Memory B cell (primary cell): ENCODE results near the gene DPEP1.
A peak's percentile ranks its signal among the peaks of the same experiment; 100 is the strongest.
"Not testable (repeated sequence)": the region's sequence is repeated elsewhere in the genome, so short reads cannot be mapped to it uniquely, and the experiment has no call there.

Source experiments
- ATAC-seq: fragments of 150-1000 bp; cut with Tn5 transposase; 2 replicates; pipeline ENCODE4 v1.10.0; 2021; ENCODE audit warnings: low read depth, mild to moderate bottlenecking, moderate library complexity
- DNase-seq, 2 donors: peaks; one replicate each; pipeline ENCODE4 v3.0.0; 2022; ENCODE audit warnings: low spot score in 2 of 2
- H3K27ac Mint-ChIP-seq: one replicate; pipeline ENCODE4 v1.8.0; 2022; ENCODE audit warnings: mild to moderate bottlenecking, moderate library complexity, mixed read lengths
- H3K27me3 Mint-ChIP-seq: one replicate; pipeline ENCODE4 v1.8.0; 2022; ENCODE audit warnings: mixed read lengths
- H3K36me3 Mint-ChIP-seq: one replicate; pipeline ENCODE4 v1.8.0; 2022; ENCODE audit warnings: mild to moderate bottlenecking, mixed read lengths
- H3K4me1 Mint-ChIP-seq: one replicate; pipeline ENCODE4 v1.8.0; 2022; ENCODE audit warnings: mixed read lengths
- H3K4me3 Mint-ChIP-seq: one replicate; pipeline ENCODE4 v1.8.0; 2022; ENCODE audit warnings: mild to moderate bottlenecking, moderate library complexity, mixed read lengths
- H3K9me3 Mint-ChIP-seq: one replicate; pipeline ENCODE4 v1.8.0; 2022; ENCODE audit warnings: mixed read lengths

The DPEP1 gene

GRCh38 chr16:89584768-89585549, 28.5 kb upstream of the DPEP1 start:
- ATAC-seq = no peak
- Mint-ChIP-seq H3K27me3 (no peaks in the 10 kb centered on the region), H3K9me3 (no peaks in the 10 kb centered on the region), H3K27ac (no peak overlapping the region), H3K36me3 (no peaks in the 10 kb centered on the region), H3K4me3 (no peak overlapping the region), H3K4me1 (no peaks in the 10 kb centered on the region)
- no peak for DNase-seq

GRCh38 chr16:89586218-89586617, 27.2 kb upstream of the DPEP1 start:
- ATAC-seq (no peak), DNase-seq (no peak)
- Mint-ChIP-seq H3K4me3 (no peak overlapping the region), H3K36me3 (no peaks in the 10 kb centered on the region), H3K27me3 (no peaks in the 10 kb centered on the region), H3K9me3 (no peaks in the 10 kb centered on the region), H3K4me1 (no peaks in the 10 kb centered on the region), H3K27ac (no peak overlapping the region)

GRCh38 chr16:89586853-89587252, 26.6 kb upstream of the DPEP1 start:
- no peak for DNase-seq
- Mint-ChIP-seq H3K4me1 (no peaks in the 10 kb centered on the region), H3K9me3 (no peaks in the 10 kb centered on the region), H3K36me3 (no peaks in the 10 kb centered on the region), H3K27ac (no peak overlapping the region), H3K27me3 (no peaks in the 10 kb centered on the region), H3K4me3 (no peak overlapping the region)
- ATAC-seq = no peak

GRCh38 chr16:89587676-89588075, 25.8 kb upstream of the DPEP1 start:
- H3K4me1 Mint-ChIP-seq, H3K36me3 Mint-ChIP-seq, H3K27ac Mint-ChIP-seq, H3K27me3 Mint-ChIP-seq, H3K9me3 Mint-ChIP-seq, H3K4me3 Mint-ChIP-seq, DNase-seq, ATAC-seq: not testable (repeated sequence)

- no peaks in the 10 kb centered on the region for H3K27me3 Mint-ChIP-seq
- no peaks in the 10 kb centered on the region for H3K36me3 Mint-ChIP-seq
- no peak overlapping the region for H3K4me3 Mint-ChIP-seq
- no peaks in the 10 kb centered on the region for H3K9me3 Mint-ChIP-seq
- ATAC-seq (no peak), DNase-seq (no peak)
- no peak overlapping the region for H3K27ac Mint-ChIP-seq
- H3K4me1 Mint-ChIP-seq = no peaks in the 10 kb centered on the region
Observed at GRCh38 chr16:89588413-89589109, 24.9 kb upstream of the DPEP1 start.

GRCh38 chr16:89589241-89589926, 24.1 kb upstream of the DPEP1 start:
- Mint-ChIP-seq H3K4me3 (no peak overlapping the region), H3K4me1 (no peaks in the 10 kb centered on the region), H3K9me3 (no peaks in the 10 kb centered on the region), H3K27ac (no peak overlapping the region), H3K27me3 (no peaks in the 10 kb centered on the region), H3K36me3 (no peaks in the 10 kb centered on the region)
- DNase-seq (no peak), ATAC-seq (no peak)

- Mint-ChIP-seq H3K9me3 (no peaks in the 10 kb centered on the region), H3K4me1 (no peaks in the 10 kb centered on the region), H3K27me3 (peaks cover 2% of the 10 kb centered on the region), H3K4me3 (no peak overlapping the region), H3K27ac (no peak overlapping the region), H3K36me3 (no peaks in the 10 kb centered on the region)
- ATAC-seq (no peak), DNase-seq (no peak)
Observed at GRCh38 chr16:89593841-89594240, 19.6 kb upstream of the DPEP1 start.

GRCh38 chr16:89595330-89596060, 17.9 kb upstream of the DPEP1 start:
- DNase-seq (no peak), ATAC-seq (no peak)
- no peak overlapping the region for H3K4me3 Mint-ChIP-seq
- no peaks in the 10 kb centered on the region for H3K36me3 Mint-ChIP-seq
- peaks cover 3% of the 10 kb centered on the region for H3K4me1 Mint-ChIP-seq
- H3K27me3 Mint-ChIP-seq = peaks cover 2% of the 10 kb centered on the region
- H3K9me3 Mint-ChIP-seq = no peaks in the 10 kb centered on the region
- no peak overlapping the region for H3K27ac Mint-ChIP-seq

GRCh38 chr16:89596061-89596689, 17.3 kb upstream of the DPEP1 start:
- Mint-ChIP-seq H3K4me1 (peaks cover 3% of the 10 kb centered on the region), H3K27ac (no peak overlapping the region), H3K27me3 (peaks cover 2% of the 10 kb centered on the region), H3K36me3 (no peaks in the 10 kb centered on the region), H3K9me3 (no peaks in the 10 kb centered on the region), H3K4me3 (no peak overlapping the region)
- ATAC-seq = no peak
- DNase-seq = no peak

- ATAC-seq = no peak
- Mint-ChIP-seq H3K9me3 (no peaks in the 10 kb centered on the region), H3K4me3 (no peak overlapping the region), H3K36me3 (no peaks in the 10 kb centered on the region), H3K4me1 (peaks cover 3% of the 10 kb centered on the region), H3K27me3 (peaks cover 2% of the 10 kb centered on the region), H3K27ac (no peak overlapping the region)
- DNase-seq = no peak
Observed at GRCh38 chr16:89596957-89597649, 16.3 kb upstream of the DPEP1 start.

GRCh38 chr16:89598199-89598598, 15.2 kb upstream of the DPEP1 start:
- Mint-ChIP-seq H3K4me3 (no peak overlapping the region), H3K27me3 (peaks cover 7% of the 10 kb centered on the region), H3K9me3 (no peaks in the 10 kb centered on the region), H3K4me1 (peaks cover 9% of the 10 kb centered on the region), H3K36me3 (no peaks in the 10 kb centered on the region), H3K27ac (no peak overlapping the region)
- ATAC-seq = no peak
- DNase-seq = no peak

- no peak overlapping the region for H3K27ac Mint-ChIP-seq
- H3K4me3 Mint-ChIP-seq = no peak overlapping the region
- H3K27me3 Mint-ChIP-seq = peaks cover 8% of the 10 kb centered on the region
- H3K36me3 Mint-ChIP-seq = no peaks in the 10 kb centered on the region
- DNase-seq = no peak
- H3K9me3 Mint-ChIP-seq = no peaks in the 10 kb centered on the region
- peak; percentile 66 for ATAC-seq
- H3K4me1 Mint-ChIP-seq = peaks cover 9% of the 10 kb centered on the region
Observed at GRCh38 chr16:89599451-89599858, 14.0 kb upstream of the DPEP1 start.

- Mint-ChIP-seq H3K4me1 (peaks cover 9% of the 10 kb centered on the region), H3K36me3 (no peaks in the 10 kb centered on the region), H3K27ac (no peak overlapping the region), H3K27me3 (peaks cover 8% of the 10 kb centered on the region), H3K4me3 (no peak overlapping the region), H3K9me3 (no peaks in the 10 kb centered on the region)
- ATAC-seq (no peak), DNase-seq (no peak)
Observed at GRCh38 chr16:89599902-89600301, 13.5 kb upstream of the DPEP1 start.
